COLO668 (cell line): ENCODE data around the gene MSS51.
A peak's percentile ranks its signal among the peaks of the same experiment; 100 is the strongest.
"Not testable (repeated sequence)": the region's sequence is repeated elsewhere in the genome, so short reads cannot be mapped to it uniquely, and the experiment has no call there.

ENCODE experiments used
- DNase-seq: peaks from one replicate; lab custom pipeline; 2025; ENCODE audit not compliant: unreplicated experiment; lab: John Stamatoyannopoulos, UW

MSS51 gene

DNA sequence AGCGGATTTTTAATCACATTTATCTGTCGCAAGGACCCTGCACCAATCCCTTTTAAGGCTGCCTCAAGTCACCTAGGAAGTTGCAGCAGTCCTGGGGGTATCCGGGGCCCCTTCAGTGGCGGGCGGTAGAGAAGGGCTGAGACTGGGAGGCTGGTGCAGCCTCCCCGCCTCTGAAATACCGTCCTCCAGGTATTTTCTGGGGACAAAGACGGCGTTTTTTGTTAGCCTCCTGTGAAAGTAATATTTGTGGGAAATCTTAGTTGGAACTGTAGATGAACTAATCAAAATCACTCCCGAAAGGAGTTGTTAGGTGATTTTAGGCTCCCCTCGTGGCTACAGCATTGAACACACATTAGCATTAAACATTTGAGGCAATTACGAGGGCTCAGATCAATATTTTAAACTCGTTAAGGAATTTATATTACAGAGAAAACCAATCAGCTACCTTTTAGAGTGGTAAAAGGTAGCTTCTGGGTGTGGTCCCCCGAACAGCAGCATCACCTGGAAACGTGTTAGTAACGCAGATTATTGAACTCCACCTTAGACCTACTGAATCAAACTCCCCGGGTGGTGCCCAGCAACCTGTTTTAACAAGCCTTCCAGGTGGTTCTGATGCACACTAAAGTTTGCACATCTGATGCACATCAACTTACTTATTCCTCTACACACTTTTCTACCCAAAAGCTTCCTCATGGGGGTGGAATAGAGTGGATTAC, 19.0 kb downstream of the MSS51 start:
- peak; percentile 14 for DNase-seq

DNA sequence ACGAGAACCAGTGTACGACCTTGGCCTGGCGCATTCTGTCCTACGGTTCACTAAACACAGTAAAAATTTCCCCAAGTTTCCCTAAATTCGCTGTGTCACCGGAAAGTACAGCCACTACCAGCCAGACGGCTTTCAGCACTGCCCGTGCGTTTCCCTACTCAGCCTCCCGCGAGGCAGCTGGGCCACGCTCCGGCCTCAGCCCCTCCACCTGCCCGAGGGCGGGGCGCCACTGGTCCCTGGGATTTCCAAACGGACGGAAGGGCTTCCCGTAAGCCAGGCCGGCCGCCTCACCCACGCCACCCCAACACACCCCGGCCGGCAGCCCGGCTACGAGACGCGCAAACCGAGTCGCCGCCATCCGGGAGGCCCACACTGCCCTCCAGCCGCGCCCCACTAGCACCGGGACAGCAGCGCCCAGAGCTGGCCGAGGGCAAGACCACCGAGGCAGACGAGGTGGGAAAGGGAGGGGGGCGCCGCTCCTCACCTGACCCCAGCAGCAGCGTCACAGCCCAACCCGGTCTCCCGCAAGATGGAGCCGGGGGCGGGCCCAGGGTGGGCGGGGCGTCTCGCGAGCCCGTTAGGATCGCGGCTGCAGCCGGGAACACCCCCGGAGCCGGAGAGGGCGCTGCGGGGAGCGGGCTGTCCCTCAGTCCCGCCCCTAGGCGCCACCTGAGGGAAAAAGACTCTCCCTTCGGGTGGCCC, 19.7 kb downstream of the MSS51 start, which contains the start of gene ANXA7:
Gene ANXA7, minus strand, starts transcription at position 531 of the 702 bp plus-strand sequence. CDS start 13,202 bp downstream, outside the sequence.
- peak; percentile 92 for DNase-seq

- peak; percentile 53 for DNase-seq
Measured at GRCh38 chr10:73413108-73413527, 20.2 kb downstream of the MSS51 start.

GRCh38 chr10:73410897-73411296, 22.5 kb downstream of the MSS51 start:
- no peak for DNase-seq

DNA sequence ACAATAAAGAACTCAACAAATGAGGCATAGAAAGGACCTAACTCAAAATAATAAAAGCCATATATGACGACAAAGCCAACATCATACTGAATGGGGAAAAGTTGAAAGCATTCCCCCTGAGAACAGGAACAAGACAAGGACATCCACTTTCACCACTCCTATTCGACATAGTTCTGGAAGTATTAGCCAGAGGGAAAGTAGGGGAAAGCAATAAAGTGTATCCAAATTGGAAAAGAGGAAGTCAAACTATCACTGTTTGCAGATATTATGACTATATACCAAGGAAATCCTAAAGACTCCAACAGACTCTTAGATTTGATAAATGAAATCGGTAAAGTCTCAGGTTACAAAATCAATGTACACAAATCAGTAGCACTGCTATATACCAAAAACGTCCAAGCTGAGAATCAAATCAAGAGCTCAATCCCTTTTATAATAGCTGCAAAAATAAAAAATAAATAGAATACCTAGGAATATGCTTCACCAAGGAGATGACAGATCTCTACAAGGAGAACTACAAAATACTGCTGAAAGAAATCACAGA, 24.3 kb downstream of the MSS51 start:
- DNase-seq = no peak

GRCh38 chr10:73408061-73408460, 25.3 kb downstream of the MSS51 start:
- DNase-seq = no peak

GRCh38 chr10:73407495-73407894, 25.9 kb downstream of the MSS51 start:
- no peak for DNase-seq

DNA sequence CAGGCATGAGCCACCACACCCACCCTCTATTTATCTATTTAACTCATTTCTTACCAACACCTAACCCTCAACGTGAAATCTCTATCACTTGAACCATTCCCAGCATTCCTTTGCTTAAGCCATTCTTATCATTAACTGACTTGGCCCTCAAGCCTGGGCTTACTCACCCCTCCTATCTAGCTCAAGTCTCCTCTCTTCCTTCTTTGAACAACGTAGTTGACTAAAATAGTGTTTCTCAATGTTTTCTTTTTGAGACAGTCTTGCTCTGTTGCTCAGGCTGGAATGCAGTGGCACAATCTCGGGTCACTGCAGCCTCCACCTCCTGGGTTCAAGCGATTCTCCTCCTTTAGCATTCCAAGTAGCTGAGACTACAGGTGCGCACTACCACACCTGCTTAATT, 26.5 kb downstream of the MSS51 start:
- no peak for DNase-seq

DNA sequence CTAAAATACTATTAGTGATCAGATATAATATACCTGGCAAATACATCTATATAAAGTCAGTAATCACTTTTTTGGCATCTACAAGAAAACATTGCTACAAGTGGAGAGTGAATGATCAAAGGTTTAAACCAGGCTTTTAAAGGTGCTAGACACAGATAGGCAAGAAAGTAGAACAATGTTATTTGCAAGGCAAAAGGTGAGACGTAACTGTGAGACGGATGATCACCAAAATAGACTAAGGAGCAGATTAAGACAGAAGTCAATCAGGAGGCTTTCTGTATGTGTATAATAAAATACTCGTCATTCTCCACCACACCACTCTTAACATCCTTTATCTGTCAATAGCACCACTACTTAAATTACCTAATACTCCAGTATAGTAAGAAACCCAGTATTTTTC, 27.8 kb downstream of the MSS51 start:
- DNase-seq = no peak

- DNase-seq = peak; percentile 14
Measured at GRCh38 chr10:73404690-73405089, 28.7 kb downstream of the MSS51 start.

DNA sequence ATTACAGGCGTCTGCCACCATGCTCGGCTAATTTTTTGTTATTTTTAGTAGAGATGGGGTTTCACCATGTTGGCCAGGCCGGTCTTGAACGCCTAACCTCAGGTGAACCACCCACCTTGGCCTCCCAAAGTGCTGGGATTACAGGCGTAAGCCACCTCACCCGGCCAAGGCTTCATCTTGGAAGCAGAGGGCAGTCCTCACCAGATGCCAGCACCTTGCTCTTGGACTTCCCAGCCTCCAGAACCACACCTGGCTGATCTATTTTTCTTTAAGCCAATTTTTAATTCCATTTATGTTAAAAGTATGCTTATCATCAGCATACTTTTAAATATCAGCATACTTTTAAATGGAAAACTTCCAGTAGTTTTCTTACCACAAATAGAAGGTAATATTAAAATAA, 31.7 kb downstream of the MSS51 start:
- no peak for DNase-seq

GRCh38 chr10:73399063-73399462, 34.3 kb downstream of the MSS51 start:
- no peak for DNase-seq

DNA sequence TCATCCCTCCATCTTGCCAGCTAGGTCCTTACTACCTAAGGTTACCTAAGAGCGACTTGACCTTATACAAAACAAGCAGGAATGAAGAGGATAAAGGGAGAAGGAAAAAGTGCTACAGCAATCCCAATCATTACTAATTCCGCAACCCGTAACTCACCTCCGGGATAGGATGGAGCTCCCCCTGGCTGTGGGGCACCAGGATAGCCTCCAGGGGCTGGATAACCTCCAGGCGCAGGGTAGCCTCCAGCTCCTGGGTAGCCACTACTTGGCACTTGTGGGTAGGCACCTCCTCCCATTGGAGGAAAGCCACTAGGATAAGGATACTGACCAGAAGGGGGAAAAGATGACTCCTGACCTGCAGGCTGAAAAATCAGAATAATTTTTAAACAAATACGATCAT, 35.3 kb downstream of the MSS51 start:
- DNase-seq = peak; percentile 1

DNA sequence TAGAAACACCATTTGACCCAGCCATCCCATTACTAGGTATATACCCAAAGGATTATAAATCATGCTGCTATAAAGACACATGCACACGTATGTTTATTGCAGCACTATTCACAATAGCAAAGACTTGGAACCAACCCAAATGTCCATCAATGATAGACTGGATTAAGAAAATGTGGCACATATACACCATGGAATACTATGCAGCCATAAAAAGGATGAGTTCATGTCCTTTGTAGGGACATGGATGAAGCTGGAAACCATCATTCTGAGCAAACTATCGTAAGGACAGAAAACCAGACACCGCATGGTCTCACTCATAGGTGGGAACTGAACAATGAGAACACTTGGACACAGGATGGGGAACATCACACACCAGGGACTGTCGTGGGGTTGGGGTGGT, 39.0 kb downstream of the MSS51 start:
- not testable (repeated sequence) for DNase-seq

GRCh38 chr10:73388228-73388627, 45.1 kb downstream of the MSS51 start:
- DNase-seq = no peak

DNA sequence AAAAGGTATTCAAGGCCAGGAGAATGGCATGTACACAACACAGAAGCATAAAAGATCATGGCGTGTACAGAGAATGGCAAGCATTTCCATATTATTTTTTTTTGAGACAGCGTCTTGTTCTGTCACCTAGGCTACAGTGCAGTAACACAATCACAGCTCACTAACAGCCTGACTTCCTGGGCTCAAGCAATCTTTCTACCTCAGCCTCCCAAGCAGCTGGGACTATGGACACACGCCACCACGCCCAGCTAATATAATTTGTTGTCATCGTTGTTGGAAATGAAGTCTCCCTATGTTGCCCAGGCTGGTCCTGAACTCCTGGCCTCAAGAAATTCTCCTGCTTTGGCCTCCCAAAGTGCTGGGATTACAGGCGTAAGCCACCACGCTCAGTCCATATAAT, 46.8 kb downstream of the MSS51 start:
- no peak for DNase-seq

DNA sequence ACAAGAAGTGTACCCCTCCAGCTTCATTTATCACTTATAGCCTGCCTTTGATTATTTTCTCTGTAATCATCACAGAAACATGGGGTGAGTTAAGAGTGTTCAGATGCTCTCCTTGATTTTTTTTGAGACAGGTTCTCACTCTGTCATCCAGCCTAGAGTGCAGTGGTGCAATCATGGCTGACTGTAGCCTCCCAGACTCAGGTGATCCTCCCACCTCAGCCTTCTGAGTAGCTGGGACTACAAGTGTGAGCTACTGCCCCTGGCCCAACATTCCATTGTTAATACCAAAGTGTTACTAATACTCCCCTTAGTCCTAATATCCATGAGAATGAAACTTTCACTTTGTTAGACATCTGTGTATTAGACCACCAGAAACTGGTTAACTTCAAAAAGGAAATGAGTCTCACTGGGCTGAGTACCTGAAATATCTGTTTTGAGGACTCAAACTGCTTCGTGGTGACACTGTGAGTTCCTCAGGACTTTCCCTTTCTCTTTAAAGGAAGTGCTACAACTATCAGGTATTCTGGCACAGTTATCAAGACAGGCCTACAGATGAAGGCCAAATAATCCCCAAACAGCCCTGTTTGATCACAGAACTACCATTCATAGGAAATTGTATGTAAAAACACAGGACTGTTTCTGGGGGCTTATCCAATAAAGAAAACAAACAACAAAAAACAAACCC, 54.2 kb downstream of the MSS51 start:
- no peak for DNase-seq

DNA sequence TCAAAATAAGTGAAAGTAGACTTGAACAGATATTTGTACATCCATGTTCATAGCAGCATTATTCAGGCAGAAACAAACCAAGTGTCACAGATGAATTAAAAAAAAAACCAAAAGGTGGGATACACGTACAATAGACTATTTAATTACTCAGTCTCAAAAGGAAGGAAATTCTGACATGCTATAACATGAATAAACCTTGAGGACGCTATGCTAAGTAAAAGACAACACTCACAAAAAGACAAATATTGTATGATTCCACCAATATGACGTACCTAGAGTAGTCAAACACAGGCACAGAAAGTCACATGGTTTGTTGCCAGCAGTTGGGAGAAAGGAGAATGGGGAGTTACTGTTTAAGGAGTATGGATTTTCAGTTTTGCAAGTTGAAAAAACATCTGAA, 56.7 kb downstream of the MSS51 start:
- DNase-seq = no peak
